A549 (cell line): ENCODE data around the gene ANK3.

ENCODE experiments used
- CHD2 ChIP-seq: fragments of 150-350 bp; IDR thresholded peaks from 2 replicates; pipeline ENCODE4 v1.6.1; 2014; ENCODE audit warnings: low read length; ENCODE audit not compliant: partially characterized antibody
- FOSL2 ChIP-seq, 2 experiments: fragments of 450-650 bp in 1 of 2; fragments of >200 bp in 1 of 2; sonication (Bioruptor Twin) in 1 of 2; formaldehyde crosslinking; IDR thresholded peaks; 2 replicates each; pipeline versions ENCODE4 v1.5.0 to v1.6.1; 2016 to 2020; ENCODE audit warnings: mild to moderate bottlenecking in 1 of 2, moderate library complexity in 1 of 2
- MAFK ChIP-seq: fragments of 450-650 bp; IDR thresholded peaks from 2 replicates; pipeline ENCODE4 v1.6.1; 2014; ENCODE audit not compliant: partially characterized antibody
- POLR2AphosphoS2 ChIP-seq: conservative IDR thresholded peaks from 2 replicates; pipeline ENCODE4 v1.6.1; 2012; ENCODE audit warnings: low read length, improper control_type of control experiment, inconsistent platforms
- RCOR1 ChIP-seq: fragments of 150-350 bp; IDR thresholded peaks from 2 replicates; pipeline ENCODE4 v1.6.1; 2014; ENCODE audit warnings: antibody characterized with exemption, low read length, low read depth
- RNF2 ChIP-seq: fragments of 200-600 bp; sonication (generic); IDR thresholded peaks from 2 replicates; pipeline ENCODE4 v1.6.1; 2016; ENCODE audit warnings: low read depth, mild to moderate bottlenecking, antibody characterized with exemption, moderate library complexity, borderline replicate concordance
- SMC3 ChIP-seq: fragments of >200 bp; sonication (Bioruptor Twin); formaldehyde crosslinking; IDR thresholded peaks from 3 replicates; pipeline ENCODE4 v1.6.1; 2018; ENCODE audit warnings: inconsistent platforms
- ZC3H11A ChIP-seq: fragments of 450-650 bp; IDR thresholded peaks from 2 replicates; pipeline ENCODE4 v1.6.1; 2014; ENCODE audit warnings: antibody characterized with exemption, mild to moderate bottlenecking
- TF ChIP-seq, protein P1 (sequence below): fragments of >200 bp; sonication (Bioruptor Twin); formaldehyde crosslinking; IDR thresholded peaks from 3 replicates; pipeline ENCODE4 v1.5.1; 2016
- TF ChIP-seq, protein P2 (sequence below): fragments of 200-600 bp; sonication (generic); IDR thresholded peaks from 2 replicates; pipeline ENCODE4 v1.6.1; 2016; ENCODE audit warnings: antibody characterized with exemption, mild to moderate bottlenecking, moderate library complexity

DNA sequence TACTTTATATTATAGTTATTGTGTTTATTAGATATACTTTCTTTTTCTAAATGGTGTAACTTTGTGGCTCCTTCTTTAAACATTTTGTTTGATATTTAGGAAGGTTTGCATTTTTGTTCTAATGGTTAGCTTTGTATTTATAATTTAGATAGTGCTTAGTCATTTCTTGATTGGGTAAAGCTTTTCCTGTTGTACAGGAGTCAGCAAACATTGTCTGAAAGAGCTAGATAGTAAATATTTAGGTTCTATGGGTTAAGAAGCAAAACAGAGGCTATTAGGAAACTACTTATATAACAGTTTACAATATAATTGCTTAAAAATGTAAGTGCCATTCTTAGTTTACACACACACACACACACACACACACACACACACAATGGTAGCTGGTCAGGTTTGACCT lies 412.8 kb downstream of the ANK3 start:
- TF ChIP-seq MAFK (no peak), POLR2AphosphoS2 (no peak), RCOR1 (no peak), SMC3 (no peak), CHD2 (no peak), RNF2 (no peak), FOSL2 (IDR thresholded peaks at IDR 0.05) (no peak), FOSL2 (CRISPR knock-in tag; IDR thresholded peaks at IDR 0.05) (no peak), ZC3H11A (no peak)
- TF ChIP-seq, protein P1, sequence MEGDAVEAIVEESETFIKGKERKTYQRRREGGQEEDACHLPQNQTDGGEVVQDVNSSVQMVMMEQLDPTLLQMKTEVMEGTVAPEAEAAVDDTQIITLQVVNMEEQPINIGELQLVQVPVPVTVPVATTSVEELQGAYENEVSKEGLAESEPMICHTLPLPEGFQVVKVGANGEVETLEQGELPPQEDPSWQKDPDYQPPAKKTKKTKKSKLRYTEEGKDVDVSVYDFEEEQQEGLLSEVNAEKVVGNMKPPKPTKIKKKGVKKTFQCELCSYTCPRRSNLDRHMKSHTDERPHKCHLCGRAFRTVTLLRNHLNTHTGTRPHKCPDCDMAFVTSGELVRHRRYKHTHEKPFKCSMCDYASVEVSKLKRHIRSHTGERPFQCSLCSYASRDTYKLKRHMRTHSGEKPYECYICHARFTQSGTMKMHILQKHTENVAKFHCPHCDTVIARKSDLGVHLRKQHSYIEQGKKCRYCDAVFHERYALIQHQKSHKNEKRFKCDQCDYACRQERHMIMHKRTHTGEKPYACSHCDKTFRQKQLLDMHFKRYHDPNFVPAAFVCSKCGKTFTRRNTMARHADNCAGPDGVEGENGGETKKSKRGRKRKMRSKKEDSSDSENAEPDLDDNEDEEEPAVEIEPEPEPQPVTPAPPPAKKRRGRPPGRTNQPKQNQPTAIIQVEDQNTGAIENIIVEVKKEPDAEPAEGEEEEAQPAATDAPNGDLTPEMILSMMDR: no peak
- TF ChIP-seq, protein P2, sequence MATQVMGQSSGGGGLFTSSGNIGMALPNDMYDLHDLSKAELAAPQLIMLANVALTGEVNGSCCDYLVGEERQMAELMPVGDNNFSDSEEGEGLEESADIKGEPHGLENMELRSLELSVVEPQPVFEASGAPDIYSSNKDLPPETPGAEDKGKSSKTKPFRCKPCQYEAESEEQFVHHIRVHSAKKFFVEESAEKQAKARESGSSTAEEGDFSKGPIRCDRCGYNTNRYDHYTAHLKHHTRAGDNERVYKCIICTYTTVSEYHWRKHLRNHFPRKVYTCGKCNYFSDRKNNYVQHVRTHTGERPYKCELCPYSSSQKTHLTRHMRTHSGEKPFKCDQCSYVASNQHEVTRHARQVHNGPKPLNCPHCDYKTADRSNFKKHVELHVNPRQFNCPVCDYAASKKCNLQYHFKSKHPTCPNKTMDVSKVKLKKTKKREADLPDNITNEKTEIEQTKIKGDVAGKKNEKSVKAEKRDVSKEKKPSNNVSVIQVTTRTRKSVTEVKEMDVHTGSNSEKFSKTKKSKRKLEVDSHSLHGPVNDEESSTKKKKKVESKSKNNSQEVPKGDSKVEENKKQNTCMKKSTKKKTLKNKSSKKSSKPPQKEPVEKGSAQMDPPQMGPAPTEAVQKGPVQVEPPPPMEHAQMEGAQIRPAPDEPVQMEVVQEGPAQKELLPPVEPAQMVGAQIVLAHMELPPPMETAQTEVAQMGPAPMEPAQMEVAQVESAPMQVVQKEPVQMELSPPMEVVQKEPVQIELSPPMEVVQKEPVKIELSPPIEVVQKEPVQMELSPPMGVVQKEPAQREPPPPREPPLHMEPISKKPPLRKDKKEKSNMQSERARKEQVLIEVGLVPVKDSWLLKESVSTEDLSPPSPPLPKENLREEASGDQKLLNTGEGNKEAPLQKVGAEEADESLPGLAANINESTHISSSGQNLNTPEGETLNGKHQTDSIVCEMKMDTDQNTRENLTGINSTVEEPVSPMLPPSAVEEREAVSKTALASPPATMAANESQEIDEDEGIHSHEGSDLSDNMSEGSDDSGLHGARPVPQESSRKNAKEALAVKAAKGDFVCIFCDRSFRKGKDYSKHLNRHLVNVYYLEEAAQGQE: no peak
